HepG2 (cell line): ENCODE results near the gene ZCCHC3. TPM values are rescaled to one million over a fixed set of nuclear protein-coding genes. Genes with fewer than 3 reads are reported as not detected.

Experiments
- HDAC1 ChIP-seq: sonication (generic); formaldehyde crosslinking; IDR thresholded peaks from 2 replicates; pipeline ENCODE4 v1.5.1; 2020; ENCODE audit warnings: mild to moderate bottlenecking, missing genetic modification reagents
- KDM6A ChIP-seq: IDR thresholded peaks from 2 replicates; pipeline ENCODE4 v1.6.1; 2016; ENCODE audit warnings: low read depth
- NONO ChIP-seq, 2 experiments: fragments of 450-650 bp in 1 of 2; sonication (generic) in 1 of 2; formaldehyde crosslinking in 1 of 2; IDR thresholded peaks in 1 of 2; conservative IDR thresholded peaks in 1 of 2; 2 replicates each; pipeline versions ENCODE4 v1.6.1 to v1.8.0; 2017 to 2022; ENCODE audit warnings: mild to moderate bottlenecking in 1 of 2, missing genetic modification reagents in 1 of 2, moderate library complexity in 1 of 2
- RFXANK ChIP-seq: IDR thresholded peaks from 2 replicates; pipeline ENCODE4 v1.6.1; 2016
- SMARCE1 ChIP-seq: fragments of 450-650 bp; IDR thresholded peaks from 2 replicates; pipeline ENCODE4 v1.6.1; 2017; ENCODE audit warnings: borderline replicate concordance
- ZNF431 ChIP-seq: sonication (generic); formaldehyde crosslinking; IDR thresholded peaks from 2 replicates; pipeline ENCODE4 v1.9.0; 2022; ENCODE audit warnings: missing genetic modification reagents, low read depth, mild to moderate bottlenecking, borderline replicate concordance
- ZNF619 ChIP-seq: sonication (generic); formaldehyde crosslinking; IDR thresholded peaks from 2 replicates; pipeline ENCODE4 v1.4.0; 2020; ENCODE audit warnings: mild to moderate bottlenecking, missing genetic modification reagents
- ZNF841 ChIP-seq: sonication (generic); formaldehyde crosslinking; IDR thresholded peaks from 2 replicates; pipeline ENCODE4 v1.8.1; 2023; ENCODE audit warnings: missing genetic modification reagents, borderline replicate concordance
- polyA plus RNA-seq, 8 experiments: library from polyadenylated mRNA; depleted of rRNA in 3 of 8; stranded (reverse) in 7 of 8; unstranded in 1 of 8; fragments of >200 nt; fragmentation: Illumina TruSeq in 4 of 8; extraction: Trizol in 4 of 8; gene quantifications; 2 replicates each; pipeline versions ENCODE4 v1.2.1 to v1.2.3, GENCODE V29; 2011 to 2016; ENCODE audit warnings: low read depth in 4 of 8, missing spikeins in 1 of 8, mixed read lengths in 1 of 8; ENCODE audit not compliant: insufficient read depth in 1 of 8
- total RNA-seq, 5 experiments: library from RNA; depleted of rRNA; stranded (reverse); fragments of >200 nt; fragmentation: Illumina TruSeq; extraction: Trizol; gene quantifications; 2 replicates each; pipeline ENCODE4 v1.2.3, GENCODE V29; 2016; ENCODE audit warnings: low read depth in 1 of 5
- TF ChIP-seq, protein P1 (sequence below), 2 experiments: IDR thresholded peaks; 2 replicates each; pipeline ENCODE4 v1.6.1; 2011 to 2012; ENCODE audit warnings: low read length in 2 of 2, borderline replicate concordance in 1 of 2, low read depth in 1 of 2, mild to moderate bottlenecking in 1 of 2, moderate library complexity in 1 of 2
- TF ChIP-seq, protein P2 (sequence below): sonication (generic); formaldehyde crosslinking; IDR thresholded peaks from 2 replicates; pipeline ENCODE4 v1.4.0; 2020; ENCODE audit warnings: low read depth, mild to moderate bottlenecking, missing genetic modification reagents
- TF ChIP-seq, protein P3 (sequence below): fragments of 450-650 bp; IDR thresholded peaks from 2 replicates; pipeline ENCODE4 v1.6.1; 2016
- TF ChIP-seq, protein P4 (sequence below): sonication (generic); formaldehyde crosslinking; IDR thresholded peaks from 2 replicates; pipeline ENCODE4 v1.8.1; 2023; ENCODE audit warnings: mild to moderate bottlenecking, missing genetic modification reagents
- TF ChIP-seq, protein P5 (sequence below): sonication (generic); formaldehyde crosslinking; IDR thresholded peaks from 2 replicates; pipeline ENCODE4 v1.4.0; 2020; ENCODE audit warnings: mild to moderate bottlenecking, missing genetic modification reagents, borderline replicate concordance

The ZCCHC3 gene
- total and polyA plus RNA-seq, 2 of the 13 experiments (the other 11 are each of a cell fraction or from before 2014, with no cell fraction given), result 46.6 to 63.0 TPM

DNA sequence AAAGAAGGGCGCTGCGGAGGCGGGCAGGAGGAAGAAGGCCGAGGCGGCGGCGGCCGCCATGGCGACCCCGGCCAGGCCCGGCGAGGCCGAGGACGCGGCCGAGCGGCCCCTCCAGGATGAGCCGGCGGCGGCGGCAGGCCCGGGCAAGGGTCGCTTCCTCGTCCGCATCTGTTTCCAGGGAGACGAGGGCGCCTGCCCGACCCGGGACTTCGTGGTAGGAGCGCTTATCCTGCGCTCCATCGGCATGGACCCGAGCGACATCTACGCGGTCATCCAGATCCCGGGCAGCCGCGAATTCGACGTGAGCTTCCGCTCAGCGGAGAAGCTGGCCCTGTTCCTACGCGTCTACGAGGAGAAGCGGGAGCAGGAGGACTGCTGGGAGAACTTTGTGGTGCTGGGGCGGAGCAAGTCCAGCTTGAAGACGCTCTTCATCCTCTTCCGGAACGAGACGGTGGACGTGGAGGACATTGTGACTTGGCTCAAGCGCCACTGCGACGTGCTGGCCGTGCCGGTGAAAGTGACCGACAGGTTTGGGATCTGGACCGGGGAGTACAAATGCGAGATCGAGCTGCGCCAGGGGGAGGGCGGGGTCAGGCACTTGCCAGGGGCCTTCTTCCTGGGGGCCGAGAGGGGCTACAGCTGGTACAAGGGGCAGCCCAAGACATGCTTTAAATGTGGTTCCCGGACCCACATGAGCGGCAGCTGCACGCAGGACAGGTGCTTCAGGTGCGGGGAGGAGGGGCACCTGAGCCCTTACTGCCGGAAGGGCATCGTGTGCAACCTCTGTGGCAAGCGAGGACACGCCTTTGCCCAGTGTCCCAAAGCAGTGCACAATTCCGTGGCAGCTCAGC lies 780 bp downstream of the ZCCHC3 start (continued):
- TF ChIP-seq ZNF431, result peak; percentile 91; the same call in 1 of the 2 replicates
- TF ChIP-seq, protein P1, sequence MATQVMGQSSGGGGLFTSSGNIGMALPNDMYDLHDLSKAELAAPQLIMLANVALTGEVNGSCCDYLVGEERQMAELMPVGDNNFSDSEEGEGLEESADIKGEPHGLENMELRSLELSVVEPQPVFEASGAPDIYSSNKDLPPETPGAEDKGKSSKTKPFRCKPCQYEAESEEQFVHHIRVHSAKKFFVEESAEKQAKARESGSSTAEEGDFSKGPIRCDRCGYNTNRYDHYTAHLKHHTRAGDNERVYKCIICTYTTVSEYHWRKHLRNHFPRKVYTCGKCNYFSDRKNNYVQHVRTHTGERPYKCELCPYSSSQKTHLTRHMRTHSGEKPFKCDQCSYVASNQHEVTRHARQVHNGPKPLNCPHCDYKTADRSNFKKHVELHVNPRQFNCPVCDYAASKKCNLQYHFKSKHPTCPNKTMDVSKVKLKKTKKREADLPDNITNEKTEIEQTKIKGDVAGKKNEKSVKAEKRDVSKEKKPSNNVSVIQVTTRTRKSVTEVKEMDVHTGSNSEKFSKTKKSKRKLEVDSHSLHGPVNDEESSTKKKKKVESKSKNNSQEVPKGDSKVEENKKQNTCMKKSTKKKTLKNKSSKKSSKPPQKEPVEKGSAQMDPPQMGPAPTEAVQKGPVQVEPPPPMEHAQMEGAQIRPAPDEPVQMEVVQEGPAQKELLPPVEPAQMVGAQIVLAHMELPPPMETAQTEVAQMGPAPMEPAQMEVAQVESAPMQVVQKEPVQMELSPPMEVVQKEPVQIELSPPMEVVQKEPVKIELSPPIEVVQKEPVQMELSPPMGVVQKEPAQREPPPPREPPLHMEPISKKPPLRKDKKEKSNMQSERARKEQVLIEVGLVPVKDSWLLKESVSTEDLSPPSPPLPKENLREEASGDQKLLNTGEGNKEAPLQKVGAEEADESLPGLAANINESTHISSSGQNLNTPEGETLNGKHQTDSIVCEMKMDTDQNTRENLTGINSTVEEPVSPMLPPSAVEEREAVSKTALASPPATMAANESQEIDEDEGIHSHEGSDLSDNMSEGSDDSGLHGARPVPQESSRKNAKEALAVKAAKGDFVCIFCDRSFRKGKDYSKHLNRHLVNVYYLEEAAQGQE (IDR thresholded peaks at IDR 0.05; ENCODE audit: borderline replicate concordance in 1 of 2, low read depth in 1 of 2, low read length in 2 of 2), result no peak
- TF ChIP-seq ZNF841 (CRISPR knock-in tag), result no peak; the same call in 1 of the 2 replicates
- TF ChIP-seq, protein P2, sequence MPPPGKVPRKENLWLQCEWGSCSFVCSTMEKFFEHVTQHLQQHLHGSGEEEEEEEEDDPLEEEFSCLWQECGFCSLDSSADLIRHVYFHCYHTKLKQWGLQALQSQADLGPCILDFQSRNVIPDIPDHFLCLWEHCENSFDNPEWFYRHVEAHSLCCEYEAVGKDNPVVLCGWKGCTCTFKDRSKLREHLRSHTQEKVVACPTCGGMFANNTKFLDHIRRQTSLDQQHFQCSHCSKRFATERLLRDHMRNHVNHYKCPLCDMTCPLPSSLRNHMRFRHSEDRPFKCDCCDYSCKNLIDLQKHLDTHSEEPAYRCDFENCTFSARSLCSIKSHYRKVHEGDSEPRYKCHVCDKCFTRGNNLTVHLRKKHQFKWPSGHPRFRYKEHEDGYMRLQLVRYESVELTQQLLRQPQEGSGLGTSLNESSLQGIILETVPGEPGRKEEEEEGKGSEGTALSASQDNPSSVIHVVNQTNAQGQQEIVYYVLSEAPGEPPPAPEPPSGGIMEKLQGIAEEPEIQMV (CRISPR knock-in tag), result peak; percentile 46; the same call in 1 of the 2 replicates
- TF ChIP-seq, protein P3, sequence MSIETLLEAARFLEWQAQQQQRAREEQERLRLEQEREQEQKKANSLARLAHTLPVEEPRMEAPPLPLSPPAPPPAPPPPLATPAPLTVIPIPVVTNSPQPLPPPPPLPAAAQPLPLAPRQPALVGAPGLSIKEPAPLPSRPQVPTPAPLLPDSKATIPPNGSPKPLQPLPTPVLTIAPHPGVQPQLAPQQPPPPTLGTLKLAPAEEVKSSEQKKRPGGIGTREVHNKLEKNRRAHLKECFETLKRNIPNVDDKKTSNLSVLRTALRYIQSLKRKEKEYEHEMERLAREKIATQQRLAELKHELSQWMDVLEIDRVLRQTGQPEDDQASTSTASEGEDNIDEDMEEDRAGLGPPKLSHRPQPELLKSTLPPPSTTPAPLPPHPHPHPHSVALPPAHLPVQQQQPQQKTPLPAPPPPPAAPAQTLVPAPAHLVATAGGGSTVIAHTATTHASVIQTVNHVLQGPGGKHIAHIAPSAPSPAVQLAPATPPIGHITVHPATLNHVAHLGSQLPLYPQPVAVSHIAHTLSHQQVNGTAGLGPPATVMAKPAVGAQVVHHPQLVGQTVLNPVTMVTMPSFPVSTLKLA, result no peak
- TF ChIP-seq, protein P4, sequence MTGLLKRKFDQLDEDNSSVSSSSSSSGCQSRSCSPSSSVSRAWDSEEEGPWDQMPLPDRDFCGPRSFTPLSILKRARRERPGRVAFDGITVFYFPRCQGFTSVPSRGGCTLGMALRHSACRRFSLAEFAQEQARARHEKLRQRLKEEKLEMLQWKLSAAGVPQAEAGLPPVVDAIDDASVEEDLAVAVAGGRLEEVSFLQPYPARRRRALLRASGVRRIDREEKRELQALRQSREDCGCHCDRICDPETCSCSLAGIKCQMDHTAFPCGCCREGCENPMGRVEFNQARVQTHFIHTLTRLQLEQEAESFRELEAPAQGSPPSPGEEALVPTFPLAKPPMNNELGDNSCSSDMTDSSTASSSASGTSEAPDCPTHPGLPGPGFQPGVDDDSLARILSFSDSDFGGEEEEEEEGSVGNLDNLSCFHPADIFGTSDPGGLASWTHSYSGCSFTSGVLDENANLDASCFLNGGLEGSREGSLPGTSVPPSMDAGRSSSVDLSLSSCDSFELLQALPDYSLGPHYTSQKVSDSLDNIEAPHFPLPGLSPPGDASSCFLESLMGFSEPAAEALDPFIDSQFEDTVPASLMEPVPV (CRISPR knock-in tag), result peak; percentile 92
- no peak for TF ChIP-seq SMARCE1
- no peak for TF ChIP-seq KDM6A (CRISPR knock-in tag)
- peak; percentile 93; the same call in 1 of the 2 replicates for TF ChIP-seq ZNF619
- TF ChIP-seq, protein P5, sequence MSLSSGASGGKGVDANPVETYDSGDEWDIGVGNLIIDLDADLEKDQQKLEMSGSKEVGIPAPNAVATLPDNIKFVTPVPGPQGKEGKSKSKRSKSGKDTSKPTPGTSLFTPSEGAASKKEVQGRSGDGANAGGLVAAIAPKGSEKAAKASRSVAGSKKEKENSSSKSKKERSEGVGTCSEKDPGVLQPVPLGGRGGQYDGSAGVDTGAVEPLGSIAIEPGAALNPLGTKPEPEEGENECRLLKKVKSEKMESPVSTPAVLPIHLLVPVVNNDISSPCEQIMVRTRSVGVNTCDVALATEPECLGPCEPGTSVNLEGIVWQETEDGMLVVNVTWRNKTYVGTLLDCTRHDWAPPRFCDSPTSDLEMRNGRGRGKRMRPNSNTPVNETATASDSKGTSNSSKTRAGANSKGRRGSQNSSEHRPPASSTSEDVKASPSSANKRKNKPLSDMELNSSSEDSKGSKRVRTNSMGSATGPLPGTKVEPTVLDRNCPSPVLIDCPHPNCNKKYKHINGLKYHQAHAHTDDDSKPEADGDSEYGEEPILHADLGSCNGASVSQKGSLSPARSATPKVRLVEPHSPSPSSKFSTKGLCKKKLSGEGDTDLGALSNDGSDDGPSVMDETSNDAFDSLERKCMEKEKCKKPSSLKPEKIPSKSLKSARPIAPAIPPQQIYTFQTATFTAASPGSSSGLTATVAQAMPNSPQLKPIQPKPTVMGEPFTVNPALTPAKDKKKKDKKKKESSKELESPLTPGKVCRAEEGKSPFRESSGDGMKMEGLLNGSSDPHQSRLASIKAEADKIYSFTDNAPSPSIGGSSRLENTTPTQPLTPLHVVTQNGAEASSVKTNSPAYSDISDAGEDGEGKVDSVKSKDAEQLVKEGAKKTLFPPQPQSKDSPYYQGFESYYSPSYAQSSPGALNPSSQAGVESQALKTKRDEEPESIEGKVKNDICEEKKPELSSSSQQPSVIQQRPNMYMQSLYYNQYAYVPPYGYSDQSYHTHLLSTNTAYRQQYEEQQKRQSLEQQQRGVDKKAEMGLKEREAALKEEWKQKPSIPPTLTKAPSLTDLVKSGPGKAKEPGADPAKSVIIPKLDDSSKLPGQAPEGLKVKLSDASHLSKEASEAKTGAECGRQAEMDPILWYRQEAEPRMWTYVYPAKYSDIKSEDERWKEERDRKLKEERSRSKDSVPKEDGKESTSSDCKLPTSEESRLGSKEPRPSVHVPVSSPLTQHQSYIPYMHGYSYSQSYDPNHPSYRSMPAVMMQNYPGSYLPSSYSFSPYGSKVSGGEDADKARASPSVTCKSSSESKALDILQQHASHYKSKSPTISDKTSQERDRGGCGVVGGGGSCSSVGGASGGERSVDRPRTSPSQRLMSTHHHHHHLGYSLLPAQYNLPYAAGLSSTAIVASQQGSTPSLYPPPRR (CRISPR knock-in tag), result peak; percentile 53
- no peak for TF ChIP-seq NONO (IDR thresholded peaks at IDR 0.05)
- peak; percentile 67 for TF ChIP-seq NONO (CRISPR knock-in tag; conservative IDR thresholded peaks at IDR 0.05)
- peak; percentile 77 for TF ChIP-seq HDAC1 (CRISPR knock-in tag)
- peak; percentile 55; the same call in 1 of the 2 replicates for TF ChIP-seq RFXANK (CRISPR knock-in tag)
